ENCODE results near the gene AGPAT4. TPM values are rescaled to one million over a fixed set of nuclear protein-coding genes. Genes with fewer than 3 reads are reported as not detected.

Gene AGPAT4
- total RNA-seq, 1 experiment from 2014 or later = 10.1 TPM

DNA sequence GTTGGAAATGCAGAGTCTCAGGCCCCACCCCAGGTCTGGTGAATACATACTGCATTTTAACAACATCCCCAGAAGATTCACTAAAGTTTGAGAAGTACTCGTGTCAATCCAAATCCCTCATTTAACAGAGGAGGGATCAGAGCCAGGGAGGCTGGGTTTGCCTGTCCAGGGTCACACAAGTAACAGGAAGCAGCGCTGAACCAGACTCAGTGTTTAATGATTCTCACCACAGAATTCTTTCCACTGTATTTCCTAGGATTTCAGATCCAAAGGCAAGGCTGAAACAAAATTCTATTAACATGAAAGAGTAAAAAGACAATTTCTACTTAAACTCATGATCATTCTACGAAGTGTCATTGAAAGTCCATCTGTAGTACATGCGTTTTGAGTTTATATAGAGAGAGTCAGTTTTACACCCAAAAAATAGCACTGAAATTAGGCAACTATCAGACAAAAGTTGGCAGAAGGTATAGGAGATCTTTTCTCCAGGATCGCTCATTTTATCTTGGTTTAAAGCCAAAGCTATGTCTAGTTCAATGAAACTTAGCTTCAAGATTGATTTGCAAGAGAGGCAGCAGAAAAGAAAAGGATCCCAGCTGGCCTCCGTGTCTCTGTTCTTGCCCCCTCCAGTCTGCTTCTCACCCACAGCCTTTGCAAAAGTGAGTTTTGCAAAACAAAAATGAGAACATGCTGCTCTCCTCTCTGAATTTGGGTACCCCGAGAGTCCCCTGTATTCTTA lies 6.0 kb upstream of the AGPAT4 start:
- Histone ChIP-seq H3K9me3 (ENCODE audit: low read depth, low read length, poor library complexity, severe bottlenecking) (no peaks in the 10 kb centered on the region), H3K27ac (ENCODE audit: low read depth, low read length, poor library complexity, severe bottlenecking) (no peak overlapping the region), H3K4me1 (ENCODE audit: insufficient read depth, low read length, poor library complexity, severe bottlenecking) (no peaks in the 10 kb centered on the region), H3K36me3 (ENCODE audit: insufficient read depth, low read length, poor library complexity, severe bottlenecking) (no peaks in the 10 kb centered on the region), H3K4me3 (ENCODE audit: low read depth, low read length, poor library complexity, severe bottlenecking) (no peak overlapping the region), H3K27me3 (replicated peaks; ENCODE audit: insufficient read depth, low read depth, low read length, poor library complexity) (no peaks in the 10 kb centered on the region)
- DNase-seq (ENCODE audit: low spot score) = no peak
- CTCF ChIA-PET = interaction anchor here (0.6 kb wide), 1 partner anchor 93 kb away, joined by 12 read pairs; no protein-coding TSS in a partner anchor
- BruUV-seq (replicated peaks) = no TSS peak
- intact Hi-C loops (cut with micrococcal nuclease; ENCODE audit: unreplicated experiment) = no loop called here
- TF ChIP-seq EZH2 (IDR thresholded peaks at IDR 0.05; ENCODE audit: borderline replicate concordance, low read depth, low read length, poor library complexity, severe bottlenecking) (no peak), CTCF (conservative IDR thresholded peaks at IDR 0.05; ENCODE audit: low read depth, low read length) (no peak)
- POLR2A ChIA-PET (ENCODE audit: low non-redundant PET) = no interaction called here

DNA sequence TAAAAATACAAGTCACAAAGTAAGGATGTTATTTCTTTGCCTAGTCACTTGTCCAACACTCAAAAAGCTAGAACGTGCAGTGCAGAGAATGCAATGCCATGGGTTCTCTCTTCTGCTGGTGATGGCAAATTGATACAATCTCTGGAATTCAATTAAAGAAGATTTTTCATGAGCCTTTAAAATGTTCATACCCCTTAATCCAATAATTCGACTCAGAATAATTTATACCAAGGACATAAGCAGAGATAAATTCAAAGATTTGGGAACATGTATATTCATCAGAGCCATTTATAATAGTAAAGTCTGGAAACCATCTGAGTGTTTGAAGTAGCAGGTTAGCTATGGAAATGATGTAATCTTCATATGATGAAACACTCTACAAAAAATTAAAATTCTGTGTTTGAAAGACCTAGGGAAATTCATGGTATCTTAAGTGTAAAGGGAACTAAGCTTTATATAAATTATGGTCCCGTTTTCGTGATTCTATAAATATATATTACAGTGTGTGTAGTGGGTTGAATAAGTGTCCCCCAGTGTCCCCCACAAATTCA lies 2.8 kb upstream of the AGPAT4 start:
- intact Hi-C loops (cut with micrococcal nuclease; ENCODE audit: unreplicated experiment) = no loop called here
- no peaks in the 10 kb centered on the region for H3K27me3 ChIP-seq (replicated peaks; ENCODE audit: insufficient read depth, low read depth, low read length, poor library complexity)
- DNase-seq (ENCODE audit: low spot score) = no peak
- CTCF ChIA-PET = no interaction called here
- no peak overlapping the region for H3K27ac ChIP-seq (ENCODE audit: low read depth, low read length, poor library complexity, severe bottlenecking)
- H3K4me1 ChIP-seq (ENCODE audit: insufficient read depth, low read length, poor library complexity, severe bottlenecking) = peaks cover 12% of the 10 kb centered on the region
- no peaks in the 10 kb centered on the region for H3K9me3 ChIP-seq (ENCODE audit: low read depth, low read length, poor library complexity, severe bottlenecking)
- TF ChIP-seq CTCF (conservative IDR thresholded peaks at IDR 0.05; ENCODE audit: low read depth, low read length) (no peak), EZH2 (IDR thresholded peaks at IDR 0.05; ENCODE audit: borderline replicate concordance, low read depth, low read length, poor library complexity, severe bottlenecking) (no peak)
- no peak overlapping the region for H3K4me3 ChIP-seq (ENCODE audit: low read depth, low read length, poor library complexity, severe bottlenecking)
- POLR2A ChIA-PET (ENCODE audit: low non-redundant PET) = no interaction called here
- BruUV-seq (replicated peaks) = no TSS peak
- H3K36me3 ChIP-seq (ENCODE audit: insufficient read depth, low read length, poor library complexity, severe bottlenecking) = no peaks in the 10 kb centered on the region

DNA sequence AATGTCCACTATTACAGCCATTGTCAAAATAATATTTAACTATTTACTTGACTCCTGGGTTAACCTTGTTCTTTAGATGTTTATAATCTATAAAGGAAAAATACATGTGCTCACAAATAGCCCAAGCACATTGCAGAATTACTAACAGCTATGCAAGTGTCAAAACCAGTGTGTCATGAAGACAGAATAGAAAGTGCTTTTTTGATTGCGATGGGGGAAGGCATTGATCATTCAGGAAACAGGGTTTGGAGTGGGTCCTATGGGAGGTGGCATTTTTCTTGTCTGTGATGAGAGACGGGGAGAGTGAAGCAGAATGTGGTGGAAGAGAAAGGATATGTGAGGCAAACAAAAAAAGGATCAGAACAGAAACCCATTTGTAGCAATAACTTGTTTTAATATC lies 1.0 kb upstream of the AGPAT4 start:
- no peak overlapping the region for H3K4me3 ChIP-seq (ENCODE audit: low read depth, low read length, poor library complexity, severe bottlenecking)
- H3K27ac ChIP-seq (ENCODE audit: low read depth, low read length, poor library complexity, severe bottlenecking) = no peak overlapping the region
- H3K4me1 ChIP-seq (ENCODE audit: insufficient read depth, low read length, poor library complexity, severe bottlenecking) = peaks cover 12% of the 10 kb centered on the region
- DNase-seq (ENCODE audit: low spot score) = no peak
- intact Hi-C loops (cut with micrococcal nuclease; ENCODE audit: unreplicated experiment) = no loop called here
- POLR2A ChIA-PET (ENCODE audit: low non-redundant PET) = no interaction called here
- no peak for TF ChIP-seq CTCF (conservative IDR thresholded peaks at IDR 0.05; ENCODE audit: low read depth, low read length)
- TF ChIP-seq EZH2 (IDR thresholded peaks at IDR 0.05; ENCODE audit: borderline replicate concordance, low read depth, low read length, poor library complexity, severe bottlenecking) = no peak
- H3K36me3 ChIP-seq (ENCODE audit: insufficient read depth, low read length, poor library complexity, severe bottlenecking) = no peaks in the 10 kb centered on the region
- CTCF ChIA-PET = no interaction called here
- H3K27me3 ChIP-seq (replicated peaks; ENCODE audit: insufficient read depth, low read depth, low read length, poor library complexity) = no peaks in the 10 kb centered on the region
- no TSS peak for BruUV-seq (replicated peaks)
- H3K9me3 ChIP-seq (ENCODE audit: low read depth, low read length, poor library complexity, severe bottlenecking) = no peaks in the 10 kb centered on the region

Measured in A673 (cell line).